ENCODE measurements around the gene RGL3.

RGL3 gene

DNA sequence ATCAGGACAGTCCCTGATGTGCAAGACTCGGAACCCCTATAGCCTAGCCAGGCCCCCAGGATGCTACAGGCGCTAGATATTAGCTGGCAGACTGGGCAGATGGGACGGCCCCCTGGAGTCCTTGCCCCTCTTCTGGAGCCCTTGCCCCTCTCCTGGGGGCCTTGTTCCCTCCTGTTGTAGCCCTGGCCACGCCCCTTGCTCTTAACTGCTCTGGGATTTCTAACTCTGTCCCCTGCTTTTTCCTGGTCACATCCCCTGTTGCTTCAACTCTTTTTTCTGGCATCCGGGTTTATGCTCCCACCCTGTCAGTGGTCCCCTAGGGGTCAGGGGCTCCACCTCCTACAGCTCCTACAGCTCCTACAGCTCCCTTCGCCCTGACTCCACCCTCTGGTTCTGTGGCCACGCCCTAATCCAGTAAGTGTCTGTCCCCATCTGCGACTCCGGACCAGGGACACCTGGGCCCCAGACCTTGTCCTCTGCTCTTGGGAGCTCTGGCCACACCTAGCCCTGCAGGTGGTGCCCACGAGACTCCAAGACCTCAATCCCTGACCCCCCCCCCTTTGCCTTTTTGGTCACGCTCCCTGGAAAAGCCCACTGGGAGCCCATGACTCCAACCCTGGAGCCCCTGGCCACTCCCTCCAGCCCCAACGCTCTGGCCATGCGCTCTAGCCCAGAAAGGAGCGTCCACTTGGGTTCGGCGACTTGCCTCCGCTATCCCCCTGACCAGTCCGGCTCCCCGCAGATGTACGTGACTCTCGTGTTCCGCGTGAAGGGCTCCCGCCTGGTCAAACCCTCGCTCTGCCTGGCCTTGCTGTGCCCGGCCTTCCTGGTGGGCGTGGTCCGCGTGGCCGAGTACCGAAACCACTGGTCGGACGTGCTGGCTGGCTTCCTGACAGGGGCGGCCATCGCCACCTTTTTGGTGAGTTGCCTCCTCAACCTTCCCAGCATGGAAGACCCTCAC, 57.1 kb downstream of the RGL3 start:
- Histone ChIP-seq H2AK5ac (ENCODE audit: low read length) (no peak overlapping the region), H3K9me3 (ENCODE audit: insufficient read depth, low read depth, low read length) (peaks cover 2% of the 10 kb centered on the region), H3K4me3 (ENCODE audit: low read depth, low read length) (no peak overlapping the region), H4K91ac (ENCODE audit: low read depth, low read length) (no peak overlapping the region), H3K79me1 (ENCODE audit: low read length) (no peaks in the 10 kb centered on the region), H3K27me3 (ENCODE audit: insufficient read depth, low read length) (no peaks in the 10 kb centered on the region), H3K79me2 (ENCODE audit: control insufficient read depth, insufficient read depth, low read length, poor library complexity) (no peaks in the 10 kb centered on the region), H3K14ac (ENCODE audit: low read length) (no peak overlapping the region), H3K27ac (ENCODE audit: low read depth, low read length) (no peak overlapping the region), H2BK5ac (ENCODE audit: low read depth, low read length, poor library complexity) (no peak overlapping the region), H2AFZ (ENCODE audit: insufficient read depth, low read length, poor library complexity) (no peak overlapping the region), H3K18ac (ENCODE audit: low read length) (no peak overlapping the region), H3K36me3 (ENCODE audit: control insufficient read depth in 1 of 2, insufficient read depth in 2 of 2, low read length in 2 of 2) (no peaks in the 10 kb centered on the region), H2BK12ac (ENCODE audit: low read length) (no peak overlapping the region), H3K4me2 (ENCODE audit: low read length) (peak overlapping the region; percentile 24), H3K4ac (ENCODE audit: low read depth, low read length) (no peak overlapping the region), H4K8ac (ENCODE audit: low read depth, low read length) (no peak overlapping the region), H3K4me1 (ENCODE audit: control insufficient read depth in 1 of 2, insufficient read depth in 2 of 2, low read length in 2 of 2) (peaks cover 0 to 4% of the 10 kb centered on the region in 2 experiments), H3K23ac (ENCODE audit: low read length) (no peak overlapping the region), H4K12ac (ENCODE audit: low read depth, low read length) (no peak overlapping the region), H2BK120ac (ENCODE audit: insufficient read depth, low read length, poor library complexity) (no peak overlapping the region), H3K9ac (ENCODE audit: low read length) (no peak overlapping the region)
- DNase-seq: no peak
- WGBS (ENCODE audit: extremely low coverage, insufficient coverage, insufficient read length): no CpG with 5 or more reads among the region's 35 CpGs

- WGBS (ENCODE audit: extremely low coverage, insufficient coverage, insufficient read length): no CpG with 5 or more reads among the region's 43 CpGs
- Histone ChIP-seq H2AFZ (ENCODE audit: insufficient read depth, low read length, poor library complexity) (no peak overlapping the region), H3K4me2 (ENCODE audit: low read length) (peak overlapping the region; percentile 24)
Measured at GRCh38 chr19:11361037-11361770, 57.9 kb downstream of the RGL3 start.

DNA sequence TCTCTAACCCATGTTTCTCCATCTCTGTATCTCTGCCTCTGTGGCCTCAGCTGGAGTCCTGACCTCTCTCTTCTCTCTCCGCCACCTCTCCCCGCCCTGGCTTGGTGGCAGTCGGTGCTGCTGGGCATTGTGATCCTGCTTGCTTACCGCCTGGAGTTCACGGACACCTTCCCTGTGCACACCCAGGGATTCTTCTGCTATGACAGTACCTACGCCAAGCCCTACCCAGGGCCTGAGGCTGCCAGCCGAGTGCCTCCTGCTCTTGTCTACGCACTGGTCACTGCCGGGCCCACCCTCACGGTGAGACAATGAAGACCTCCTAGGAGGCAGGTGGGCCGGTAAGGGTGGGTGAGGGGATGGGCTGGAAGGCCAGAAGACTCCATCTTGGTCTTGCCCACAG, 59.7 kb downstream of the RGL3 start:
- Histone ChIP-seq H3K18ac (ENCODE audit: low read length) (no peak overlapping the region), H4K91ac (ENCODE audit: low read depth, low read length) (no peak overlapping the region), H3K14ac (ENCODE audit: low read length) (no peak overlapping the region), H3K4me3 (ENCODE audit: low read depth, low read length) (no peak overlapping the region), H2AFZ (ENCODE audit: insufficient read depth, low read length, poor library complexity) (no peak overlapping the region), H2BK120ac (ENCODE audit: insufficient read depth, low read length, poor library complexity) (no peak overlapping the region), H2BK5ac (ENCODE audit: low read depth, low read length, poor library complexity) (no peak overlapping the region), H2BK12ac (ENCODE audit: low read length) (no peak overlapping the region), H3K79me1 (ENCODE audit: low read length) (no peaks in the 10 kb centered on the region), H2AK5ac (ENCODE audit: low read length) (no peak overlapping the region), H3K27ac (ENCODE audit: low read depth, low read length) (no peak overlapping the region), H3K23ac (ENCODE audit: low read length) (no peak overlapping the region), H3K9ac (ENCODE audit: low read length) (no peak overlapping the region), H3K4ac (ENCODE audit: low read depth, low read length) (no peak overlapping the region), H3K36me3 (ENCODE audit: control insufficient read depth in 1 of 2, insufficient read depth in 2 of 2, low read length in 2 of 2) (no peaks in the 10 kb centered on the region), H3K4me1 (ENCODE audit: control insufficient read depth in 1 of 2, insufficient read depth in 2 of 2, low read length in 2 of 2) (peaks cover 0 to 10% of the 10 kb centered on the region in 2 experiments), H4K12ac (ENCODE audit: low read depth, low read length) (no peak overlapping the region), H3K4me2 (ENCODE audit: low read length) (no peak overlapping the region), H3K27me3 (ENCODE audit: insufficient read depth, low read length) (no peaks in the 10 kb centered on the region), H3K9me3 (ENCODE audit: insufficient read depth, low read depth, low read length) (peaks cover 5% of the 10 kb centered on the region), H3K79me2 (ENCODE audit: control insufficient read depth, insufficient read depth, low read length, poor library complexity) (no peaks in the 10 kb centered on the region), H4K8ac (ENCODE audit: low read depth, low read length) (no peak overlapping the region)
- no peak for DNase-seq
- no CpG with 5 or more reads among the region's 11 CpGs for WGBS (ENCODE audit: extremely low coverage, insufficient coverage, insufficient read length)

More at GRCh38 chr19:11361037-11361770, 57.9 kb downstream of the RGL3 start:
- Histone ChIP-seq H3K18ac (ENCODE audit: low read length) (no peak overlapping the region), H4K12ac (ENCODE audit: low read depth, low read length) (no peak overlapping the region), H4K8ac (ENCODE audit: low read depth, low read length) (no peak overlapping the region), H3K23ac (ENCODE audit: low read length) (no peak overlapping the region), H3K36me3 (ENCODE audit: control insufficient read depth in 1 of 2, insufficient read depth in 2 of 2, low read length in 2 of 2) (no peaks in the 10 kb centered on the region), H2BK120ac (ENCODE audit: insufficient read depth, low read length, poor library complexity) (no peak overlapping the region), H3K14ac (ENCODE audit: low read length) (no peak overlapping the region), H3K79me1 (ENCODE audit: low read length) (no peaks in the 10 kb centered on the region), H2BK5ac (ENCODE audit: low read depth, low read length, poor library complexity) (no peak overlapping the region), H3K9me3 (ENCODE audit: insufficient read depth, low read depth, low read length) (peaks cover 5% of the 10 kb centered on the region), H4K91ac (ENCODE audit: low read depth, low read length) (no peak overlapping the region), H3K9ac (ENCODE audit: low read length) (no peak overlapping the region), H2BK12ac (ENCODE audit: low read length) (no peak overlapping the region), H3K4me3 (ENCODE audit: low read depth, low read length) (peak overlapping the region; percentile 42), H3K4ac (ENCODE audit: low read depth, low read length) (no peak overlapping the region), H3K27ac (ENCODE audit: low read depth, low read length) (no peak overlapping the region), H3K79me2 (ENCODE audit: control insufficient read depth, insufficient read depth, low read length, poor library complexity) (no peaks in the 10 kb centered on the region), H2AK5ac (ENCODE audit: low read length) (no peak overlapping the region), H3K27me3 (ENCODE audit: insufficient read depth, low read length) (no peaks in the 10 kb centered on the region), H3K4me1 (ENCODE audit: control insufficient read depth in 1 of 2, insufficient read depth in 2 of 2, low read length in 2 of 2) (peaks cover 0 to 4% of the 10 kb centered on the region in 2 experiments)
- peak; percentile 84 to 88 for DNase-seq

- Histone ChIP-seq H3K4me1 (ENCODE audit: control insufficient read depth in 1 of 2, insufficient read depth in 2 of 2, low read length in 2 of 2) (peaks cover 0 to 10% of the 10 kb centered on the region in 2 experiments), H4K12ac (ENCODE audit: low read depth, low read length) (no peak overlapping the region), H3K23ac (ENCODE audit: low read length) (no peak overlapping the region), H4K91ac (ENCODE audit: low read depth, low read length) (no peak overlapping the region), H3K27me3 (ENCODE audit: insufficient read depth, low read length) (no peaks in the 10 kb centered on the region), H3K79me1 (ENCODE audit: low read length) (no peaks in the 10 kb centered on the region), H3K9ac (ENCODE audit: low read length) (no peak overlapping the region), H3K27ac (ENCODE audit: low read depth, low read length) (no peak overlapping the region), H2AFZ (ENCODE audit: insufficient read depth, low read length, poor library complexity) (no peak overlapping the region), H2BK12ac (ENCODE audit: low read length) (no peak overlapping the region), H3K4me3 (ENCODE audit: low read depth, low read length) (peak overlapping the region; percentile 3), H2BK120ac (ENCODE audit: insufficient read depth, low read length, poor library complexity) (no peak overlapping the region), H2AK5ac (ENCODE audit: low read length) (no peak overlapping the region), H3K4ac (ENCODE audit: low read depth, low read length) (no peak overlapping the region), H3K79me2 (ENCODE audit: control insufficient read depth, insufficient read depth, low read length, poor library complexity) (no peaks in the 10 kb centered on the region), H4K8ac (ENCODE audit: low read depth, low read length) (no peak overlapping the region), H3K4me2 (ENCODE audit: low read length) (no peak overlapping the region), H3K18ac (ENCODE audit: low read length) (no peak overlapping the region), H2BK5ac (ENCODE audit: low read depth, low read length, poor library complexity) (no peak overlapping the region), H3K9me3 (ENCODE audit: insufficient read depth, low read depth, low read length) (peaks cover 5% of the 10 kb centered on the region), H3K14ac (ENCODE audit: low read length) (no peak overlapping the region), H3K36me3 (ENCODE audit: control insufficient read depth in 1 of 2, insufficient read depth in 2 of 2, low read length in 2 of 2) (no peaks in the 10 kb centered on the region)
- DNase-seq: no peak
- no CpG with 5 or more reads among the region's 11 CpGs for WGBS (ENCODE audit: extremely low coverage, insufficient coverage, insufficient read length)
Measured at GRCh38 chr19:11356676-11357550, 62.2 kb downstream of the RGL3 start.

Measured in trophoblast cell (in vitro differentiated cells and primary cell).